GM12891 (cell line): ENCODE results near the gene TUBA8.
"Not testable (repeated sequence)": the region's sequence is repeated elsewhere in the genome, so short reads cannot be mapped to it uniquely, and the experiment has no call there.

Experiments used
- PAX5 ChIP-seq: IDR thresholded peaks from 2 replicates; pipeline ENCODE4 v1.6.1; 2011; ENCODE audit warnings: low read length, moderate library complexity, mild to moderate bottlenecking; ENCODE audit not compliant: insufficient read depth, severe bottlenecking
- POLR2A ChIP-seq: IDR thresholded peaks from 2 replicates; pipeline ENCODE4 v1.6.1; 2011; ENCODE audit warnings: low read depth, low read length, control low read depth
- POLR2AphosphoS5 ChIP-seq: IDR thresholded peaks from 2 replicates; pipeline ENCODE4 v1.6.1; 2011; ENCODE audit warnings: low read depth, low read length, control low read depth
- SPI1 ChIP-seq: IDR thresholded peaks from 2 replicates; pipeline ENCODE4 v1.6.1; 2011; ENCODE audit warnings: low read depth, low read length, control low read depth
- TAF1 ChIP-seq: IDR thresholded peaks from 2 replicates; pipeline ENCODE4 v1.6.1; 2011; ENCODE audit warnings: low read depth, low read length, control low read depth

GRCh38 chr22:18063715-18064114 lies 46.9 kb upstream of the TUBA8 start:
- TF ChIP-seq POLR2A, PAX5, POLR2AphosphoS5, SPI1, TAF1: not testable (repeated sequence)
